Islet of Langerhans (tissue), 1 donor: ENCODE data around the gene CLEC16A.

ENCODE experiments used
- FAIRE-seq: peaks from one replicate; lab custom pipeline; 2011; peaks lifted over from hg19 to GRCh38; lab: Jason Lieb, UNC

The CLEC16A gene

DNA sequence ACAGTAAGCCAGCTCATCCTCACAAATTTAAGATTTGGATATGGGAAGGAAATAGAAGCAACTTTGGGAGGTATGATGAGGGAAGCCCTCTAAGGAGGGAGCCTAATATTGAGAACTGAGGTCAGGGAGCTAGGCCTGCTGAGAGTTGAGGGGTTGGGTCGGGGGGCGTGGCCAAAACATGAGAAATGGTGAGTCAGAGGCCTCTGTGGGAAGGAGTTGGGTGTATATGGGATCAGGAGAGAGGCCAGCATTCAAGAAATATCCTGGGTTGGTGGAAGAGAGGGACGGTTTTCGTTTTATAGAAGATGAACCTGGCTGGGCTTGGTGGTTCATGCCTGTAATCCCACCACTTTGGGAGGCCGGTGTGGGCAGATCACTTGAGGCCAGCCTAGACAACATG lies 48.4 kb downstream of the CLEC16A start:
- FAIRE-seq = no peak

DNA sequence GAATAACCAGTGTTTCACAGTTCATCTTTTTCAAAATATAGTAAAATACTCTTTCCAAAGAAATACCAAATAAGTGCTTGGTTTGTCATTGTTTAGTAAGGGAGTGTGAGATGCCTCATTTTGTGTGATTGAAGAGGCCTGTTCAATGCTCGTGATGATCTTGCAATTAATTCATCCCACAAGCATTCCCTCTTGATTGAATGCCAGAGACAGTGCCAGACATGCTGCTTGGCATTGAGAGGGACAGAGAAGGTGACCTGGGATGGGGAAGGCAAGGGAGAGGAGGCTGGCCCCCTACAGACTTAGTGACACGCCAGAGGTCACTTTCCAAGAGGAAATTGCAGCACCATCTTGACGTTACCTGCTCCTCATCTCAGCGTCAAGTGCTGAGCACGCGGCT lies 49.3 kb downstream of the CLEC16A start:
- no peak for FAIRE-seq

DNA sequence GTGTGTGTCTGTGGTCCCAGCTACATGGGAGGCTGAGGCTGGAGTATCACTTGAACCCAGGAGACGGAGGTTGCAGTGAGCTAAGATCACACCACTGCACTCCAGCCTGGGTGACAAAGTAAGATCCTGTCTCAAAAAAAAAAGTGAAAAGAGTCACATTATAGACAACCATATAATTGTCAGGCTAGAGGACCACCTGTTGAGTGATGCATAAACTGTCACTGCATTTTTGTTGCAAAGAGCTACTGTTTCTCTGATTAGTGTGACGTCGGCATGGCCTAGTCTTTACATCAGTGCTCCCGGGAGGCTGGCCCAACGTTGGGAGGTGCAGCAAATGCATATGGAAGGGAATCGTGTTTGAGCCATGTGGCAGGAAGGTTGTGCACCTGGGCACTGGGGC lies 50.2 kb downstream of the CLEC16A start:
- no peak for FAIRE-seq

DNA sequence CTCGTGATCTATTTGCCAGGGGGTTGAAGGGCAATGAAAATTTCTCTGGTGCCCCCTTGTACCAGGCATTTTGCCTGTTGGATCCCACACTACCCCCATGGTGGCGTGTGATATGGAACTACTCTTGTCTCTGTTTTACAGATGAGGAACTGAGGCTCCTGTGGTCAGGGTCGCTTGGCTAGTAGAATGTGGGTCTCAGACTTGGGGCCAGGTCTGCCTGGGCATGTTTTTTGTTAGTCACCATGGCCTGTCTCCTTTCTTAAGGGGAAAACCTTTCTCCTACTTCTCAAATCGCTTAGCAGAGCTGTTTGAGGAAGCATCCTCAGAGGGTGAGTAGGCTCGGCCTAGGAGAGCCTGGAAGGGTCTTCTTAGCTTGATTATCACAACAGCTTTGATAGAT lies 51.2 kb downstream of the CLEC16A start:
- no peak for FAIRE-seq

DNA sequence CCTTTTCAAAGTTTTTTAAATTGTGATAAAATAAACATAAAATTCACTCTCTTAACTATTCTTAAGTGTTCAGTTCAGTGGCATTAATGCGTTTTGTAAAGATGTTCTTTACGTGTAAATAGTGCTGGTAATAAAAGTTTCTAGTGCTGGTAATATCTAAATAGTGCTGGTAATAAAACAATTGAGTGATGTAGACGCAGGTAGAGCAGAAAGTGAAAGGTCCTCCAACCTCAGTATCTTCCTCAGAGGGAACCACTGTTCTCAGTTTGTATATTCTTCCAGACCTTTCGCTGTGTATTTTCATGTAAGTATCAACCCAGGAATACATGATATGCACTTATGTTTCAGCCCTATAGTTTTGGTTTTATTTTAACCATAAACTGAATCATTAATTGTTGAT lies 53.1 kb downstream of the CLEC16A start:
- no peak for FAIRE-seq

DNA sequence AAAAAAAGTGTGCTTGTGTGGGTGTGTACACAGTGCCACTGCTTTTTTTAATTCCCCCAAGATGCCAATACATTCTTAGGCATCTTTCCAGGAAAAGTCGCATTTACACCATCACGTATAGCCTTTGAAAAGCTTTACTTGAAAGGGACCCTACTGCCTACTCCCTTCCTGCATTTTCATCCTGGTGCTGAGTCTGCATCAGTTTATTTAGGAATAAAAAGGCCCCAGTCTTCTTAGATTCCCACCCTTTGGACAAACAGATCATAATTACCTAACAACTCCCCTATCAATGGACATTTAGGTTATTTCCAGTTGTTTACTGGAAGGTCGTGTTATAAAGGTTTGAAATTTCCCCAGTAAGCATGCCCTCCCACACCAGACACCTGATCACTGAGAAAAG lies 54.9 kb downstream of the CLEC16A start:
- no peak for FAIRE-seq

DNA sequence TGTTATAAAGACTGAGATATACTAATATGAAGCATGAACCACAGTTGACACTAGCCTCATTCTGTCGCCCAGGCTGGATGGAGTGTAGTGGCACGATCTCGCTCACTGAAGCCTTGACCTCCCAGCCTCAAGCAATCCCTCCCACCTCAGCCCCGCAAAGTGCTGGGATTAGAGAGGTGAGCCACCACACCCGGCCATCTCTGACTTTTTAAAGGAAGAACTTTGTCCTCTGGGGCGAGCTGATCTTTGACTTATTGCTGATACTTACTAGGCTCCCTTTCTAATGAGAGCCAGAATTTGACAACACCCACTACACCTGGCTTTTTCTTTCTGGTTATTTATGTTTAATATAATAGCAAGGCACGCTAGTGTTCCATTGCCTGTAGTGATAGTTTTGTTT lies 57.2 kb downstream of the CLEC16A start:
- FAIRE-seq = no peak

DNA sequence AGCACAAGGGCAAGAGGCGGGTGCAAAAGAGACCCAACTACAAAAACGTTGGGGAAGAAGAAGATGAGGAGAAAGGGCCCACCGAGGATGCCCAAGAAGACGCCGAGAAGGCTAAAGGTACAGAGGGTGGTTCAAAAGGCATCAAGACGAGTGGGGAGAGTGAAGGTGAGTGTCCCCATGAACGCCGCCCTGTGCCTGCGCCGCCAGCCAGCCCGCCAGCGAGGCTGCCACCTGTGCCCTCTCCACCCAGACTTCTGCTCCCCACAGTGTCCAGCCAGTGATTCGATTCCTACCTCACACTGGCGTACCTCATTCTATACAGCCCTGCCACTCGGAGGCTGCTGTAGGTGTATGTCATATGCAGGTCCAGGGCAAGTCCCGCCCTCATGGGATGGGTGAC lies 58.8 kb downstream of the CLEC16A start:
- no peak for FAIRE-seq

DNA sequence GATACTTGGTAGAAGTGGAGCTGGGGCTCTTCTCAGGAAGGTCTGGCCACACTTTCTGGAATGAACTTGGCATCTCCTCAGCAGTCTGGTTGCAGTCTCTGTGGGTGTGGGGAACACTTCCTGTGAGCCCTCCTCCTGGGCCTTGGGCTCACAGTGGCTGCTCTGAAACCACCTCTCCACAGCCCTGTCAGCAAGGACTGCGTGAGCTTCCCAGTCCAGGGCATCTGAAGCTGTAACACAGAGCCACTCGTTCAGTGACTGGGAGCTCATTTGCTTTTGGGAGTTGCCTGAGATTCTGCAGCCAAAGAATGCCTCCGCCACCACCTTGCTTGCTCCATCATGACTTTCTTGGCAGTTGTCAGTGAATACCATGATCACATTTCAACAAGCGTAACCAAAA lies 60.0 kb downstream of the CLEC16A start:
- no peak for FAIRE-seq

DNA sequence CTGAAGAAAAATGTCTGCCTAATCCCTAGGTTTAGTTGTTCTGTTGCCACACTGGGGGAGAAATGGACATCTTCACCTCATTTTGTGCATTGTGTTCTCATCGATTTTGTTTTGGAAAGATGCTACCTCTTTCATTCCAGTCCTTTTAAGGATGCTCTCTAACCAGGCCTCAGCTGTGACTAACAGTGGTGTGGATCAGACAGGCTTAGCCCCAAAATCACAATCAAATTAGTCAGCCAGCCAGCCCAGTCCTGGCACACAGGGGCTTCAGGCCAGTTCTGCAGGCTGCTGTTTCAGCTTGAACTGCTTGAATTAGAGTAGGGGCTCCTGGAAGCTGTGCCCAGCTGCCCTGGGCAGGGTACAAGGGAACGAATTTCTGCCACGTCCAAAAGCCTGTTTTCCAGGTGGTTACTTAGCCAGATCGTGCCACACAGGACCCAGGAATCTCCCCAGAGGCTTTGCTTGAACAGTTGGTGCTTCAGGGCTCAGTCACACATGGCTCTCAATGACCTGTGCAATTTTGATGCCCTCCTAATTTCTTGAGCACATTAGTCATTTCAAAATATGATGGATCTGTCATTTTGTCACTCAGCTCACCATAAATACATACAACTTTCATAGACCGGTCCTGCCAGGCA lies 60.7 kb downstream of the CLEC16A start:
- no peak for FAIRE-seq

DNA sequence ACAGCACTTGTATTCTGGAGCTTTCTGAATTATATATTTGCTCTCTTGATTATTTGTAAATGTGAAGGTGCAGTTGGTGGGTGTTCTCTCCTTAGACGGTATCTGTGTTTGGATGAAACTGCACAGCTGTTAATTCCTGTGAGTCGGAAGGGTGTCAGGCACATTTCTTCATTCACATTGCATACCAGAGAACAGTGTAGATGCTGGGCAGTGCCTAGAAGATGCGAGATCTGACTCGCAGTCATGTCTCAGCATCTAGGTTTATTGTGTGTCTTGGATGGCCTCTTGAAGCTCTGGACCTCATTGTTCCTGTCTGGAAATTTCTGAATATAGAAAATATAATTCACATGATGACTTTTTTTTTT lies 61.2 kb downstream of the CLEC16A start:
- FAIRE-seq = no peak

DNA sequence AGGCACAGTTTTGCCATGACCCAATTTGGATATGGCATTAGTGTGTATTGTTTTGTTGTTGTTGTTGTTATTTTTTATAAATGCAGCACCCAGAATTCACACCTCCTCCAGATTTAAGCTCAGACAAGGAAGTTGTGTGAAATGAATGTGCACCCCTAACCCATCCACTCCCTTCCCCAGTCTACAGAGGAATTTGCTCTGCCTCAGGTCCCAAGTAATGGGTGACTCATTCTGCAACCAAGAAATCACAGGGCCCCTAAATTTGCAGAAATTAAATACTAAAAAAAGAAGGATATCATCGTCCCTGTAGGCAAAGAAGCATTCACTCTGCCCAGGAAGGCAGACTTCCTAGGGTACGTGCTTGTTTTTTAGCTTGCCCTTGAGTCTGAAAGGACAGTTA lies 62.3 kb downstream of the CLEC16A start:
- no peak for FAIRE-seq

DNA sequence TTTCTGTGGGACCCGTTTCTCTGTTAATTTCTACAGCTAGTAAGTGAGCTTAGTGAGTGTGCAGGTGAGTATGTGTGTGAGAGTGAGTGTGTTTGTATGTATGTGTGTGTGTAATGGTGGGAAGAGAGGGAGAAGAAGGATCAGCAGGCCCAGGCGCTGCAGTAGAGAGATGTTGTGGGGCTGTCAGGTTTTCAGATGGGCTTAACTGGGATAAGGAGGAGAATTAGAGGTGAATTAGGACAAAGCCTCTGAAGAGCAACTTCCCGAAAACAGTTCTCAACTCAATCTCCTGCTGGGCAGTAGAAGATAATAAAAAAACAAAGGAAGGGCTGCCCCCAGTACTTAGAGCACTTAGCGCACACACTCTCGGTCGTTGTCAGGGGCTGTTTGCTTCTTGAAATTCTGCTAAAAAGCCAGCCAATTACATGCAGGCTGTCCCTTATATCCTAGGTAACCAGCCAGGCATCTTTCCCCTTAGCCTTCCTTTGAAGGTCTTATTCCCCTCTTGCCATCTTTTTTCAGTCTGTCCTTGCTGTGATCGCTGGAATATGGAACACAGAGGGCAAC lies 63.4 kb downstream of the CLEC16A start:
- no peak for FAIRE-seq

DNA sequence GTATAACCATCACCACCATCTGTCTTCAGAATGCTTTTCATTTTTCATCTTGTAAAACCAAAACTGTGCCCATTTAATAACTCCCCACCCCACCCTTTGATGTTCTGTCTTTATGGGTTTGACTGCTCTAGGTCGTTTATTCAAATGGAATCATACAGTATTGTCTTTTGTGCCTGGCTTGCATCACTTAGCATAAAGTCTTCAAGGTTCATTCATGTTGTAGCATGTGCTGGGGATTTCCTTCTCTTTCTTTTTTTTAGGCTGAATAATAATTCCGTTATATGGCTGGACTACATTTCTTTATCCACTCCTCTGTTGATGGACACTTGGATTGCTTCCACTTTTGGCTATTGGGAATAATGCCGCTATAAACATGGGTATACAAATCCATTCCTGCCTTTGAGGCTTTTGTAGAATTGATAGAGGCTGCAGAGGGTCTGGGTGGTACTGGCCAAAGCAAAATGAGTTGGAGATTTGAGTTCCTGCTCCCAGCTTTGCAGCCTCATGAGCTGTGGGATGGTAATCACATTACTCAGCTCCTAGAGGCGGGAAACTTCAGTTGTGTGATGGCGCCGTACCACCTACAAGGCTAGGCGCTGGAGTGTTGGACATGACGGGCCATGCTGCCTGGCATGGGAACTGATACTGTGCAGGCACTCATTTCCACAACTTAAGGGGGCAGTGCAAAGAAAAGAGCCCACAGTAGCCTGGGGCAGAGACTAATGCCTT lies 64.8 kb downstream of the CLEC16A start:
- FAIRE-seq = no peak

DNA sequence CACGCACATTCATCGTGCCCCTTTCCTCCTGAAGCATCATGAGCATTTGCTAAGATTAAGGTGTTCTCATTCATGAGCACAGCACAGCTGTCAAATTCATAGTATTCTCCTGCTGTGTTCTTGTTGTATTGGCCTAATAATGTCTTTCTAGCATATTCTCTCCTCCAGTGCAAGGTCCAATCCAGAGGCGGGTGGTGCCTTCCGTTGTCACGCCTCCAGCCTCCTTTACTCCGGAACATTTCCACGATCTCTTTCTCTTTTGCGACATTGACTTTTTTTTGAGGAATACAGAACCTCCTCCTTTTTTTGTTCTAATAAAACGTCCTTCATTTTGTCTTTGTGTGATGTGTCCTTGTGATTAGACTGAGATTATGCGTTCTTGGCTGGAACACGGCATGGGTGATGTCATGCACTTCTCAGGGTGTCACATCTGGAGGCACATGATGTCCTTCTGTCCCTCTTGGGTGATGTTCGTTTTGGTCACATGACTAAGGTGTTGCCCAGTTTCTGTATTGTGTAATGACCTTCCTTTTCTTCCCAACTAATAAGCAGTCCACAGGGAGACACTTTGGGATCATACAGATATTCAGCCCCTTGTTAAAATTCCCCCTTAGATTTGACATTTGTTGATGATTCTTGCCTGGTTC lies 66.3 kb downstream of the CLEC16A start:
- FAIRE-seq = no peak

DNA sequence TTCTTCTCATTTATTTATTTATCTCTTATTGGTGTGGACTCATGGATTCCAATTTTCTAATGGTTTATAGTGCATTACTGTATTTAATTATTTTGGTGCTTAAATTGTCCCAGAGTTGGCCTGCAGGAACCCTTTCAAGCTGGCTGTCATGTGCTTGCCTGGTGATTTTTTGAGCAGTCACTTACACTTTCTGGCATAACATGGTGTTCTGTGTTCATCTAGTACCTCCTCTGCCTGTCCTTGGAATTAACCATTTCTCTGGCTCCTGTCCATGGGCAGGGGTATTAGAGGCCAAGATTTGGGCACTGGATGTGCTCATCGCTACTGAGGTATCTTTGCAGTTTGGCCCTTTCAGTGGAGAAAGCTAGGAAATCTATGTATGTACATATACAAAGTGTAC lies 67.0 kb downstream of the CLEC16A start:
- FAIRE-seq = no peak

DNA sequence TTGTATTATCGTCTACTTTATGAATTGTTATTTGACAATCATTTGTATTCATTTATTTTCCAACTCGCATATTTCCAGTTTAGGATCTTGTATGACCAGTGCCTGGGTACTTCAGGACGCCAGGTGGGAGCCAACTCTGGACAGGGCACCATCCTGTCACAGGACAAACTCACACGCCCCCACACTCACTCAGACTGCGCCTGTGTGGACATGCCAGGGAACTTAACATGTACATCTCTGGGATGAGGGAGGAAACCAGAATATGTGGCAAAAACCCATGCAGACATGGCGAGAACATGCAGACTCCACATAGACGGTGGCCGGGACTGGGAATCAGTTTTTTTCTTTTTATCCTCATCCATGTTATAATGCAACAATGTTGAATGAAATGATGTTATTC lies 68.5 kb downstream of the CLEC16A start:
- FAIRE-seq = no peak

DNA sequence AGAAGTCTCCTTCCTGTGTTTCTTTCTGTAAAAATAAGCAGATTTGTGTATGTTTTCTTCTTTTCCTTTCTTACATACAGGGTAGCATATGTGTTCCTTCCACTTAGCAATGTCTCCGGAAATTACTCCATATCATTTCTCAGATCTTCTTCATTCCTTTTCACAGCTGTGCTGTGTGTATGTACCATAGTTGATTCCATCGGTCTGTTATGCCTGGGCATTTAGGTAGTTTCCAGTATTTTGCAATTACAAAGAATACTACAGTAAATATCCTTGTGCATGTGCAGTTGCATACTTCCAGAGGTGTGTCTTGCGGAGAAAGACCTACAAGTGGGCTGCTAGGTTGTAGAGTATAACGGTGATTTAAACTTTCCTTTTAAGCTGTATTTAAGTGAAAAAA lies 69.8 kb downstream of the CLEC16A start:
- no peak for FAIRE-seq

DNA sequence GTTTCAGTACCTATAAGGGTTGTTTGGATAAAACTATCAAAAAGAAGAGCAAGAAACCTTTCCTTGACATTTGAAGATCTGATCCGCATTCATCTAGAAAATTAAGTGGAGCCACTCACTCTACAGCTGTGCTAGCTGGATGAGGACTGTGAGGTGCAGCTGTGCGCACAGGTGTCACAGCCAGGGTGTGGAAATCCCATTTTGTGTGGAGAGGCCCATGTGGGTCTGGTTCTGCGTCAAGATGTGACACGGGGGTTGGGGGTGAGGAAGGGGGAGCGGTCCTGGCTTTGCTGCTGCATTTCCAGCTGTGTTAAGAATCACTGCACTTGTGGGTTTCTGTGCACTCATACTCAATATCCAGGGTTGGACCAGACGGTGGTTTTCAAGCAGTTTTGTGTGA lies 70.7 kb downstream of the CLEC16A start:
- FAIRE-seq = no peak

DNA sequence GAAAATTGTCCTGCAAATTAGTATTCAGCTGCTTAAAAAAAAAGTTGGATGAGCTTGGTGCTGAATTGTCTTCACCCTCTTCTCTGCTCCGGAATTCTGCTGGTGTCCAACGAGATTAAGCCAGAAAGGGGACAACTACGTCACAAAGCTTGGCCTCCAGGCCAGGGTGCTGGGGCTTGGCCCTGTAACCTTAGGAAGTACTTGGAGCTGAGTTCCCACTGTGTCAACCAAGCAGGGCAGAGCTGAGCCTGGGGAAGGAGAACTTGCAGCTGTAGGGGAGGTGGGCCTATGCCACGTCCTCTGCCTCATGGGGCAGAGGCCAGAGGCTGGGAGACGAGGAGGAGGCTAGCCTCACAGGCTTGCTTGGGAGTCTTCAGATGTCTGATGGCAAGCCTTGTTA lies 71.2 kb downstream of the CLEC16A start:
- no peak for FAIRE-seq

DNA sequence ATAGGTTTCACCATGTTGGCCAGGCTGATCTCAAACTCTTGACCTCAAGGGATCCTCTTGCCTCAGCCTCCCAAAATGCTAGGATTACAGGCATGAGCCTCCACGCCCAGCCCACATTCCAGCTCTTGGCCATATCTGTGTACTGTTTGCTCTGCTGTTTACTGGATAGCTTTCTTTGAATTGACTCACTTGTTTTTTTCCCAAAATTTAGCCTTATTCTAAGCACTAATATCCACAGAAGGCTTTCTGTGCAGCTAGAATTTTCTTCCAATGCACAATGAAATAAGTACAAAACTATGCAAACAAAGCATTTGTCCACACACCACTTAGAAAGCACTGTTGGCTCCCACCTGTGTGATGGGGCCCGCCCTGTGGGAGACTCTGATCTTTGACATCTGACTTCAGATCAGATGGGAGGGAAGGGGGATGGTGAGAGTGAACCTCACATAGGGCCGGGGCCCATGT lies 72.2 kb downstream of the CLEC16A start:
- FAIRE-seq = no peak

DNA sequence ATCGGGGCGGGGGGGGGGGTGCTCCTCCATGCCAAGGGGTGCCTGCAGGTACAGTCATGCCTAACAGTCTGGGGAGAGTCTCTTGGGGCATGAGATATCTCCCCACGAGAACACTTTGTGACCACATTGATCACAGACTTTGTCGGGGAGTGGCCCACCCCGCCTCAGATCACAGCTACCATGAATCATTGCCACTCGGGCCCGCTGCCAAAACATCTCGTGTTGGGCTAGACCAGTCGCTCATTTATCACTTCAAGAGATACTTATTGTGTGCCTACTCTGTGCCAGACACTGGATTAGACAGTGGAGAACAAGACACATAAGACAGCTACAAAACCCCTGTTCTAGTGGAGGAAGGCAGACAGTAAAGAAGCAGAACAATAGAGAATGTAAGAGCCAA lies 72.6 kb downstream of the CLEC16A start:
- no peak for FAIRE-seq

DNA sequence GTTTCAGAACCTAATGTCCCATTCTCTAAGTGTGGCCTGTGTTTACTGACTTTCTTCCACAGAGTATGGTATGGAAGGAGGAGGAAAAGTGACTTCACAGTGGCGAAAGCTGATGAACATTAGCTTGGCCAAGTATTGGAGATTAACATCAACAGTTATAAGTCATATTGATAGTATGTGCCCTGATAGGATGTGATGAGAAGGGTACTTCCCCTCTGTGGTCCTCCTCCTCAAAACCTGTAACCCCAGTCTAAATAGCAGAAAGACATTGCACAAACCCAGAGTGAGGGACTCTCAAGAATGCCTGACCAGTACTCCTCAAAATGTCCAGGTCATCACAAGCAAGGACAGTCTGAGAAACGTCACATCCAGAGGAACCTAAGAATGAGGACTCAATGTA lies 73.1 kb downstream of the CLEC16A start:
- FAIRE-seq = no peak

DNA sequence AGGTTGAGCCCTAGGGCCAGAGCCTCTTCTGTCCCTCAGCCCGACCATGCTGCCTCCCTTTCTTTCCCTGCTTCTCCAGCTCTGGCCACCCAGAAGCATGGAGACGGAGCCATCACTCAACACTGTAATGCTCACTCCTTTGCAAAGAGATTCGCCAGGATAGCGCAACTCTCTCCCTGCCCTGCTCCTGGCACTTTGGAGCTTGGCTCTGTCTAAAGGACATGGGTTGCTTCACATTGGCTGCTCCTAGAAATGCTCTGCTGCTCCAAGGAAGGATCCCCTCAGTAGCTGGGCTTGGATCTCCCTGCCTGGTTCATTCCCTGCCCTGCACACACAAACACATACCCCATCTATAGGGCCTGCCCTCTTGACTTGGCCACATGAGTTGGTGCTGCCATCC lies 76.0 kb downstream of the CLEC16A start:
- FAIRE-seq = no peak
